GM08714 (cell line): ENCODE results near the gene SVIL.
"Not testable (repeated sequence)": the region's sequence is repeated elsewhere in the genome, so short reads cannot be mapped to it uniquely, and the experiment has no call there.

Experiments used
- H3K4me3 ChIP-seq: fragments of 200-500 bp; sonication (Bioruptor generic); 2 replicates; pipeline ENCODE4 v1.5.1; 2014; ENCODE audit warnings: mild to moderate bottlenecking, low read length, inconsistent platforms
- ZNF274 ChIP-seq: IDR thresholded peaks from 2 replicates; pipeline ENCODE4 v1.6.1; 2012; ENCODE audit warnings: mild to moderate bottlenecking, low read depth, low read length

Gene SVIL

GRCh38 chr10:29530112-29530976 lies 104.4 kb downstream of the SVIL start:
- TF ChIP-seq ZNF274: no peak
- H3K4me3 ChIP-seq: no peak overlapping the region

DNA sequence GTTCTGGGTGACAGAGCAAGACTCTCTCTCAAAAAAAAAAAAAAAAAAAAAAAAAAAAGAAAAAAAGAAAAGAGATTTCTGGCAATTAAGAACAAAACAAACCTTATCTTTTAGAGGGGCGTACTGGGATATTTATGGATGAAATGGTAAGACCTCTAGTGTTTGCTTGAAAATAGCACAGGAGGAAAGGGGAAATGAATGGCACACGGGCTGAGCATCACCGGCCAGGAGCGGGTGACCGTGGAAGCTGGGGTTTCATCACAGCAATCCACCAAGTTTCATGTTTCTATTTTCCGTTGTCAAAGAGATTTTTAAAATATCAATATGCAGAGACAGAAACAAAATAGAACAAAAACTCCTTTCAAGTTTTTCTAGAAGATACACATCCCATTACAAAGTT lies 105.6 kb downstream of the SVIL start:
- no peak overlapping the region for H3K4me3 ChIP-seq
- TF ChIP-seq ZNF274: no peak

GRCh38 chr10:29525762-29526161 lies 109.0 kb downstream of the SVIL start:
- H3K4me3 ChIP-seq: no peak overlapping the region
- TF ChIP-seq ZNF274: no peak

GRCh38 chr10:29524720-29525119 lies 110.1 kb downstream of the SVIL start:
- H3K4me3 ChIP-seq: no peak overlapping the region
- TF ChIP-seq ZNF274: no peak

DNA sequence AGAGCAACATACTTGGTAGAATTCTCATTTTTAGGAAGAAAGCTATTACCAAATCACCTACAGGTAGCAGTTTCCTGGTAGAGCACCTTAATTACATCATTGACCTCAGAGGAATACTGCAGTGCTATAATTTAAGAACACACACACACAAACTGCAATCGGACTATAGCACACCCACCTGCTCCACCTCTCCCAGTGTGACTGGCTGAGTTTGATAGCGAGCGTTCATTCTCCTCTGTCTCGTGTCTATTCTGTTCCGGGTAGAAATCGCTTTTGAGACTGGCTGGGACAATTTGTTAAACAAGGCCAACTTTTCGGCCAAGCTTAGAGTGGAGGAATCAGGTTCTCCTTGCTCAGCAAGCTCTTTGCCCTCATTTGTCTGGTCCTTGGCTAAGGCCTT lies 110.5 kb downstream of the SVIL start:
- H3K4me3 ChIP-seq: no peak overlapping the region
- TF ChIP-seq ZNF274: no peak

GRCh38 chr10:29522918-29523317 lies 111.9 kb downstream of the SVIL start:
- no peak for TF ChIP-seq ZNF274
- no peak overlapping the region for H3K4me3 ChIP-seq

- H3K4me3 ChIP-seq: no peak overlapping the region
- no peak for TF ChIP-seq ZNF274
Measured at GRCh38 chr10:29522061-29522855, 112.5 kb downstream of the SVIL start.

DNA sequence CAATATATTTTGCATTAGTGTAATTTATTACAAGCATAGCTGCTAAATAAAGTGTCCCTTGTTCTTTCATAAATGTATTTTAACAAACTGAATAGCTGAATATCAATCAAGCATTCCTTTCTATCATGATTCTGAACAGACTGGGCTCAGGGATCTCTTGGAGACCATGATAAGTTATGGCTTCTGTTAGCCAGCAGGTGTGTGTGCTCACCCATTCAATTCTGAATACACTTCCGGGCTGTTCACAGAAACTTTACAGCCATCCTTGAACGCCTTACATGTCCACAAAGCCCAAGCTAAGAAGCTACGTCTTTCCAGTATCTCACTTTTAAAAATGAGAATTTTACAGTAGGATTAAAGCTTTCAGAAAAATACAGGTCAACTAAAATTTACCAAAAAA lies 115.1 kb downstream of the SVIL start:
- no peak overlapping the region for H3K4me3 ChIP-seq
- no peak for TF ChIP-seq ZNF274

GRCh38 chr10:29517352-29517923 lies 117.3 kb downstream of the SVIL start:
- no peak overlapping the region for H3K4me3 ChIP-seq
- TF ChIP-seq ZNF274: no peak

DNA sequence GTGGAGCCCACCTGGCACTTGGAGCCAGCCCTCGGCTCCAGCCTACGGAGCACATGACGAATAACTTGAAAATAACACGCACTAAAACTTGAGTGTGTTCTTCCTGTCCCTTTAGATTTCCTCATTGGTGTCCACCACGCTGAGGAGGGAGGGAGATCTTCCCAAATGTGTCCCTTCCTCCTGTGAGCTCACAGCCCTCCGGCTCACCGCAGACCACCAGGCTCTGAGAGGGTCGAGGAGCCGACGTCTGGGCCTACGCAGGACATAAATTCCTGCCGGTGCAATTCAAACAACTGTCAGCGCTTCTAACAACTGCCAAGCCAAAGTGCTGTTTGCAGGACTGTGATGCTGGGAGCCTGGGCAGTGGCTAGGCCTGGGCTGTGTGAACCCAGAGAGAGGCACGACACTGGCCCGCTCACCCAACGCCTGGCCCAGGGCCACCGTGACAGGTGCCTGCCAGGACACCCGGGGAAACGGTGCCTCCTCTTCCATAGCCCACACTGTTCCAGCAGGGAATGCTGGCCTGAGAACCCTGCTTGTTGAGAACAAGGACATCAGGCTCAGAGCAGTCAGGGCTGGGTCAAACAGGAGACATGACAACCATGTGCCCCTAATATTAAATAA lies 118.3 kb downstream of the SVIL start:
- H3K4me3 ChIP-seq: not testable (repeated sequence)

DNA sequence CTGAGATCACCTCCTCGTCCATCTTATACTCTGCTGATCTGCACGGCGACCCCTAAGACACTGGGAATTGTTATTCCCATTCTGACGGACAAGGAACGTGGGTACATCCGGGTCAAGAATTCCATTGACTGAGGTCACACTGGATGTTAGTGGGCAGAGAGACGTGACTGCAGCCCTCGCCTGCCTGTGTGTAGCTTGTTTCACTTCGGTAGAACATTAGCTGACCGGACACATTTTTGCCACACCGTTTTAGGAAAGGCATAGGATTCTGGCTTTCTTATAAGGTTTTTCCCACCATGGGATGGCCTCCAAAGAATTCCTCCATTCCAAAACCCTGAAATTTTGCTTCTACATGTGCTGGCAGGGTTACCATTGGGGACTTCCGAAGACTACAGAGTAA lies 118.9 kb downstream of the SVIL start:
- H3K4me3 ChIP-seq: not testable (repeated sequence)

GRCh38 chr10:29515104-29515503 lies 119.7 kb downstream of the SVIL start:
- H3K4me3 ChIP-seq: not testable (repeated sequence)

DNA sequence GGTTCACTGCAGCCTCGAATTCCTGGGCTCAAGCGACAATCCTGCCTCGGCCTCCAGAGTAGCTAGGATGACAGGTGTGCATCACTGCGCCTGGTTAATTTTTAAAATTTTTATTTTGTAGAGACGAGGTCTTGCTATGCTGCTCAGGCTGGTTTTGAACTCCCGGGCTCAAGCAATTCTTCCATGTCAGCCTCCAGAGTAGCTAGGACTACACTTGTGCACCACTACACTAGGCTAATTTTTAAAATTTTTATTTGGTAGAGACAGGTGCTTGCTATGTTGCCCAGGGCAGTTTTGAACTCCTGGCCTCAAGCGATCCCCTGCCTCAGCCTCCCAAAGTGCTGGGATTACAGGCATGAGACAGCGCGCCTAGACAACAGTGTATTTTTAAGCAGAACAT lies 120.5 kb downstream of the SVIL start:
- no peak for TF ChIP-seq ZNF274
- no peak overlapping the region for H3K4me3 ChIP-seq

DNA sequence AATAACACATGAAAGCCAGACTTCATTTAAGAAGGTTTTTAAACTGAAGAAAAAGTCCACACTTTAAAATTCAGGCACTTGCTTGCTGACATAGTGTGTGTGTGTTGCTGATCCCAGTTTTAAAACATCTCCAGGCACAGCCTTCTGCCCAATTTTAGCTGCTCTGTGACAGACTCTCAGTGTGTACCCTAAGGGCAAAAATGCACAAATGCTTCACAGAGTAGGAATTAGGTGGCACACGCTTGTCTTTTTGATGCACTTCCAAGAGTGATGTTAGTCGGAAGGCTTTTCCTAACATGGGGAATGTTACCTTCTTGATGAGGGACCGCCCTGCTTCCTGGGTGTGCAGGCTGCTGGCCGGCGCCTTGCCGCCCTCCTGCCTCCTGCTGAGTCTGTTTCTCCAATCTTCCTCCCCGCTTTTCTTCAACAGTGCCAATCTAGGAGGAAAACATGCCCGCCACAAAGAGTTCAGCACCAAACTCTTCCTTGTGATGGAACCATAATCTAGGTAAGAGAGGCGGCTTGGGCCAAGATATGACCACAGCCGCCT lies 122.3 kb downstream of the SVIL start:
- no peak for TF ChIP-seq ZNF274
- H3K4me3 ChIP-seq: no peak overlapping the region

GRCh38 chr10:29511806-29512205 lies 123.0 kb downstream of the SVIL start:
- H3K4me3 ChIP-seq: not testable (repeated sequence)

GRCh38 chr10:29510483-29511157 lies 124.2 kb downstream of the SVIL start:
- H3K4me3 ChIP-seq: not testable (repeated sequence)
